H1 (cell line): Measurements from ENCODE around the gene DCBLD2.

ENCODE experiments used
- ASH2L ChIP-seq: fragments of 200-600, 300-600 bp; sonication (generic); IDR thresholded peaks from one replicate; pipeline ENCODE4 v1.7.1; 2017; ENCODE audit warnings: low read length
- BRCA1 ChIP-seq: IDR thresholded peaks from 2 replicates; pipeline ENCODE4 v1.6.1; 2012; ENCODE audit warnings: low read depth, low read length, improper control_type of control experiment
- CEBPB ChIP-seq: IDR thresholded peaks from 2 replicates; pipeline ENCODE4 v1.6.1; 2012; ENCODE audit warnings: low read depth, low read length
- CREB1 ChIP-seq: IDR thresholded peaks from 2 replicates; pipeline ENCODE4 v1.6.1; 2012; ENCODE audit warnings: inconsistent platforms
- CTCF ChIP-seq, 3 experiments: IDR thresholded peaks; 1 replicate in 2 of 3; 2 replicates in 1 of 3; pipeline versions ENCODE4 v1.5.1 to v1.6.1; 2011; ENCODE audit warnings: low read length in 3 of 3, mild to moderate bottlenecking in 3 of 3, inconsistent platforms in 2 of 3, low read depth in 1 of 3, moderate library complexity in 1 of 3; ENCODE audit not compliant: insufficient read depth in 1 of 3; ENCODE audit errors: control extremely low read depth in 1 of 3
- FOSL1 ChIP-seq: IDR thresholded peaks from 2 replicates; pipeline ENCODE4 v1.6.1; 2011; ENCODE audit warnings: mild to moderate bottlenecking, low read depth, low read length, moderate library complexity; ENCODE audit not compliant: insufficient read depth
- GABPA ChIP-seq: IDR thresholded peaks from 2 replicates; pipeline ENCODE4 v1.6.1; 2011; ENCODE audit warnings: mild to moderate bottlenecking, low read length, moderate library complexity, borderline replicate concordance; ENCODE audit not compliant: insufficient read depth
- GTF2F1 ChIP-seq: IDR thresholded peaks from 2 replicates; pipeline ENCODE4 v1.6.1; 2012; ENCODE audit warnings: low read depth, low read length, improper control_type of control experiment, borderline replicate concordance
- KDM5A ChIP-seq: fragments of 200-600 bp; IDR thresholded peaks from 2 replicates; pipeline ENCODE4 v1.7.1; 2012; ENCODE audit warnings: mild to moderate bottlenecking, low read length, inconsistent platforms, mixed read lengths
- POLR2A ChIP-seq, 2 experiments: IDR thresholded peaks; 1 replicate in 1 of 2; 2 replicates in 1 of 2; pipeline ENCODE4 v1.6.1; 2011; ENCODE audit warnings: low read depth in 2 of 2, low read length in 2 of 2, mild to moderate bottlenecking in 2 of 2; ENCODE audit errors: control extremely low read depth in 1 of 2
- POLR2AphosphoS5 ChIP-seq: IDR thresholded peaks from 2 replicates; pipeline ENCODE4 v1.6.1; 2011; ENCODE audit warnings: low read depth, low read length
- SIN3A ChIP-seq, 2 experiments: IDR thresholded peaks in 1 of 2; conservative IDR thresholded peaks in 1 of 2; 2 replicates each; pipeline ENCODE4 v1.6.1; 2011 to 2012; ENCODE audit warnings: low read length in 2 of 2, improper control_type of control experiment in 1 of 2, low read depth in 1 of 2, mild to moderate bottlenecking in 1 of 2
- ZNF274 ChIP-seq: IDR thresholded peaks from 2 replicates; pipeline ENCODE4 v1.7.0; 2012; ENCODE audit warnings: low read length, borderline replicate concordance; ENCODE audit errors: extremely low read depth
- TF ChIP-seq, protein P1 (sequence below): IDR thresholded peaks from 2 replicates; pipeline ENCODE4 v1.6.1; 2012; ENCODE audit warnings: inconsistent platforms

- TF ChIP-seq ZNF274 (no peak), POLR2AphosphoS5 (no peak), GTF2F1 (no peak), FOSL1 (no peak), CTCF (IDR thresholded peaks at IDR 0.05; ENCODE audit: control extremely low read depth in 1 of 3, insufficient read depth in 1 of 3, low read depth in 1 of 3, low read length in 3 of 3) (no peak), BRCA1 (no peak), GABPA (no peak), CREB1 (no peak), CEBPB (no peak), KDM5A (no peak), SIN3A (conservative IDR thresholded peaks at IDR 0.05 in 1 of 2, IDR thresholded peaks at IDR 0.05 in 1 of 2; ENCODE audit: low read depth in 1 of 2, low read length in 2 of 2) (no peak), POLR2A (IDR thresholded peaks at IDR 0.05; ENCODE audit: control extremely low read depth in 1 of 2, low read depth in 2 of 2, low read length in 2 of 2) (no peak), ASH2L (no peak)
- TF ChIP-seq, protein P1, sequence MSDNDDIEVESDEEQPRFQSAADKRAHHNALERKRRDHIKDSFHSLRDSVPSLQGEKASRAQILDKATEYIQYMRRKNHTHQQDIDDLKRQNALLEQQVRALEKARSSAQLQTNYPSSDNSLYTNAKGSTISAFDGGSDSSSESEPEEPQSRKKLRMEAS: no peak; the same call in 1 of the 2 replicates
These were observed 1.0 kb downstream of the DCBLD2 start for GRCh38 chr3:98900265-98901118.
